Measurements from ENCODE around the gene CCDC88C.

The CCDC88C gene

GRCh38 chr14:91365552-91365951 is 52.1 kb downstream of the CCDC88C start:
- Histone ChIP-seq H3K36me3 (ENCODE audit: insufficient read depth, low read length) (no peaks in the 10 kb centered on the region), H3K27me3 (ENCODE audit: insufficient read depth, low read length) (no peaks in the 10 kb centered on the region), H3K4me3 (ENCODE audit: low read depth, low read length, poor library complexity, severe bottlenecking) (no peak overlapping the region), H3K9ac (ENCODE audit: low read length) (peak overlapping the region; percentile 20; the same call in 1 of the 2 replicates), H3K4me1 (ENCODE audit: insufficient read depth, low read length, severe bottlenecking) (peaks cover 100% of the 10 kb centered on the region), H3K4me2 (ENCODE audit: low read length) (peak overlapping the region; percentile 66; the same call in 1 of the 2 replicates), H3K9me2 (ENCODE audit: low read depth, low read length) (no peaks in the 10 kb centered on the region), H4K20me1 (ENCODE audit: insufficient read depth, low read length) (no peaks in the 10 kb centered on the region), H3K9me3 (ENCODE audit: low read length) (no peaks in the 10 kb centered on the region), H3F3A (ENCODE audit: insufficient read depth, low read length) (peaks cover 10% of the 10 kb centered on the region; the same call in 1 of the 2 replicates), H3K79me2 (ENCODE audit: insufficient read depth, low read length) (peaks cover 87% of the 10 kb centered on the region), H2AFZ (ENCODE audit: low read length) (no peak overlapping the region), H3K27ac (ENCODE audit: low read depth, low read length, poor library complexity, severe bottlenecking) (peak overlapping the region; percentile 99)
- no peak for TF ChIP-seq EZH2 (IDR thresholded peaks at IDR 0.05; ENCODE audit: borderline replicate concordance, low read length)
- no peak for TF ChIP-seq CTCF (IDR thresholded peaks at IDR 0.05; ENCODE audit: low read length)

GRCh38 chr14:91364524-91365270 is 52.9 kb downstream of the CCDC88C start:
- Histone ChIP-seq H3K4me2 (ENCODE audit: low read length) (peak overlapping the region; percentile 66), H3K36me3 (ENCODE audit: insufficient read depth, low read length) (peaks cover under 1% of the 10 kb centered on the region; the same call in 1 of the 2 replicates), H3K27ac (ENCODE audit: low read depth, low read length, poor library complexity, severe bottlenecking) (peak overlapping the region; percentile 99), H3F3A (ENCODE audit: insufficient read depth, low read length) (peaks cover 10% of the 10 kb centered on the region; the same call in 1 of the 2 replicates), H3K9ac (ENCODE audit: low read length) (peak overlapping the region; percentile 59; the same call in 1 of the 2 replicates), H4K20me1 (ENCODE audit: insufficient read depth, low read length) (no peaks in the 10 kb centered on the region), H3K27me3 (ENCODE audit: insufficient read depth, low read length) (no peaks in the 10 kb centered on the region), H3K9me3 (ENCODE audit: low read length) (no peaks in the 10 kb centered on the region), H3K4me1 (ENCODE audit: insufficient read depth, low read length, severe bottlenecking) (peaks cover 99% of the 10 kb centered on the region), H3K9me2 (ENCODE audit: low read depth, low read length) (no peaks in the 10 kb centered on the region), H2AFZ (ENCODE audit: low read length) (no peak overlapping the region), H3K4me3 (ENCODE audit: low read depth, low read length, poor library complexity, severe bottlenecking) (peak overlapping the region; percentile 5), H3K79me2 (ENCODE audit: insufficient read depth, low read length) (peaks cover 82% of the 10 kb centered on the region)
- no peak for TF ChIP-seq CTCF (IDR thresholded peaks at IDR 0.05; ENCODE audit: low read length)
- TF ChIP-seq EZH2 (IDR thresholded peaks at IDR 0.05; ENCODE audit: borderline replicate concordance, low read length), result no peak

GRCh38 chr14:91363776-91364523 is 53.7 kb downstream of the CCDC88C start:
- peak overlapping the region; percentile 66 for H3K4me2 ChIP-seq (ENCODE audit: low read length)
- no peaks in the 10 kb centered on the region for H3K9me3 ChIP-seq (ENCODE audit: low read length)
- no peaks in the 10 kb centered on the region for H3K9me2 ChIP-seq (ENCODE audit: low read depth, low read length)
- no peak for TF ChIP-seq EZH2 (IDR thresholded peaks at IDR 0.05; ENCODE audit: borderline replicate concordance, low read length)
- TF ChIP-seq CTCF (IDR thresholded peaks at IDR 0.05; ENCODE audit: low read length), result peak; percentile 16; the same call in 1 of the 2 replicates
- peak overlapping the region; percentile 5 for H3K4me3 ChIP-seq (ENCODE audit: low read depth, low read length, poor library complexity, severe bottlenecking)
- no peaks in the 10 kb centered on the region for H3K27me3 ChIP-seq (ENCODE audit: insufficient read depth, low read length)
- H3K27ac ChIP-seq (ENCODE audit: low read depth, low read length, poor library complexity, severe bottlenecking), result peak overlapping the region; percentile 99
- H3F3A ChIP-seq (ENCODE audit: insufficient read depth, low read length), result peaks cover 10% of the 10 kb centered on the region; the same call in 1 of the 2 replicates
- H3K79me2 ChIP-seq (ENCODE audit: insufficient read depth, low read length), result peaks cover 76% of the 10 kb centered on the region
- H3K9ac ChIP-seq (ENCODE audit: low read length), result peak overlapping the region; percentile 59
- peaks cover 7% of the 10 kb centered on the region; the same call in 1 of the 2 replicates for H3K36me3 ChIP-seq (ENCODE audit: insufficient read depth, low read length)
- peaks cover 98% of the 10 kb centered on the region for H3K4me1 ChIP-seq (ENCODE audit: insufficient read depth, low read length, severe bottlenecking)
- no peak overlapping the region for H2AFZ ChIP-seq (ENCODE audit: low read length)
- no peaks in the 10 kb centered on the region for H4K20me1 ChIP-seq (ENCODE audit: insufficient read depth, low read length)
